ENCODE measurements around the gene KNDC1.

- TF ChIP-seq PKNOX1 (IDR thresholded peaks at IDR 0.05) (no peak), NFRKB (IDR thresholded peaks at IDR 0.05) (no peak), HDGF (IDR thresholded peaks at IDR 0.05; ENCODE audit: borderline replicate concordance) (no peak), SP1 (IDR thresholded peaks at IDR 0.05) (no peak), BHLHE40 (IDR thresholded peaks at IDR 0.05; ENCODE audit: borderline replicate concordance) (no peak), FOXK2 (IDR thresholded peaks at IDR 0.05) (no peak), ZNF384 (IDR thresholded peaks at IDR 0.05) (no peak)
Observed at GRCh38 chr10:133267829-133268228, 107.8 kb downstream of the KNDC1 start.

Data from HEK293T (cell line).